ENCODE data around the gene PTPRK. TPM values are rescaled to one million over a fixed set of nuclear protein-coding genes. Genes with fewer than 3 reads are reported as not detected.
"Not testable (repeated sequence)": the region's sequence is repeated elsewhere in the genome, so short reads cannot be mapped to it uniquely, and the experiment has no call there.

The PTPRK gene
- polyA plus RNA-seq, 3 donors, result 0.01 TPM; not detected in 2

DNA sequence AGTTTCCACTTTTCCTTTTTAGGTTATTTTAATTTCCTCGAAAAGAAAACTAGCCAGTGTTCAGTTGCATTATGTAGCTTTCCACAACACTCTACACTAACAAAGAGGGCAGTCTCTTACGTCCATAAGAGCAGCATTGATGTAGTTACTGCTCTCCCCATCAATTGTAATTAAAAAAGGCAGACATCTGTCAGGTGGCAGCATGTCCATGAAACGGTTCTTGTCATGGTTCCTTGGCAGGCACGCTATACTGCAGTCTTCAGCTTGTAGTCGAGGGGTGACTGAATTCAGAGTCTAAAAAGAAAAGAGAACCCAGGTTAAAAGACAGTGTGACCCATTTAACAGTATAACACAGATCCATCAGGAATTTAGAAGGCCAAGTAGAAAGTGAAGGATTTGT lies 539.4 kb downstream of the PTPRK start:
- no peaks in the 10 kb centered on the region for H3K36me3 Mint-ChIP-seq
- Histone ChIP-seq H4K20me1 (ENCODE audit: insufficient read depth, low read length) (no peaks in the 10 kb centered on the region), H3K27me3 (ENCODE audit: control insufficient read depth in 2 of 2, insufficient read depth in 2 of 2, low read length in 2 of 2) (no peaks in the 10 kb centered on the region), H2AFZ (ENCODE audit: insufficient read depth, low read depth, low read length, poor library complexity, severe bottlenecking) (no peak overlapping the region), H3K27ac (ENCODE audit: low read depth in 1 of 2, low read length in 2 of 2) (no peak overlapping the region), H3K9me3 (replicated peaks in 1 of 2; ENCODE audit: control insufficient read depth in 1 of 2, insufficient read depth in 1 of 2, low read length in 2 of 2) (no peaks in the 10 kb centered on the region), H3K36me3 (replicated peaks in 1 of 2; ENCODE audit: control insufficient read depth in 1 of 2, insufficient read depth in 2 of 2, low read length in 2 of 2) (no peaks in the 10 kb centered on the region), H3K79me2 (ENCODE audit: insufficient read depth, low read length) (no peaks in the 10 kb centered on the region), H3K4me2 (replicated peaks; ENCODE audit: extremely low read depth, low read length, poor library complexity, severe bottlenecking) (no peak overlapping the region), H3K9ac (ENCODE audit: insufficient read depth, low read length, poor library complexity, severe bottlenecking) (no peak overlapping the region), H3K4me1 (ENCODE audit: control insufficient read depth in 1 of 2, insufficient read depth in 2 of 2, low read length in 2 of 2) (no peaks in the 10 kb centered on the region), H3K4me3 (replicated peaks in 1 of 3; ENCODE audit: low read depth in 2 of 3, low read length in 3 of 3) (no peak overlapping the region)
- no peak overlapping the region for H3K27ac Mint-ChIP-seq
- peaks cover 0 to 8% (median 2%) of the 10 kb centered on the region in 7 donors for H3K9me3 Mint-ChIP-seq
- no peak for TF ChIP-seq CTCF (IDR thresholded peaks at IDR 0.05)
- no peaks in the 10 kb centered on the region for H3K4me1 Mint-ChIP-seq
- no peaks in the 10 kb centered on the region for H3K27me3 Mint-ChIP-seq (ENCODE audit: low read depth in 3 of 3)
- WGBS (ENCODE audit: insufficient coverage), result 100% methylated on average over 3 of the region's 5 CpGs
- DNase-seq, result no peak
- no peak overlapping the region for H3K4me3 Mint-ChIP-seq
- intact Hi-C loops (cut with micrococcal nuclease), result no loop called here

GRCh38 chr6:127978185-127978584 lies 542.2 kb downstream of the PTPRK start:
- H3K9me3 ChIP-seq (replicated peaks in 1 of 2; ENCODE audit: control insufficient read depth in 1 of 2, insufficient read depth in 1 of 2, low read length in 2 of 2); intact Hi-C loops (cut with micrococcal nuclease); H3K36me3 ChIP-seq (replicated peaks in 1 of 2; ENCODE audit: control insufficient read depth in 1 of 2, insufficient read depth in 2 of 2, low read length in 2 of 2); H3K27me3 Mint-ChIP-seq (ENCODE audit: low read depth in 3 of 3); H3K4me3 ChIP-seq (replicated peaks in 1 of 3; ENCODE audit: low read depth in 2 of 3, low read length in 3 of 3); H3K4me2 ChIP-seq (replicated peaks; ENCODE audit: extremely low read depth, low read length, poor library complexity, severe bottlenecking); H3K27ac ChIP-seq (ENCODE audit: low read depth in 1 of 2, low read length in 2 of 2); H3K79me2 ChIP-seq (ENCODE audit: insufficient read depth, low read length); H3K4me1 Mint-ChIP-seq; H3K27me3 ChIP-seq (ENCODE audit: control insufficient read depth in 2 of 2, insufficient read depth in 2 of 2, low read length in 2 of 2); DNase-seq; H3K4me1 ChIP-seq (ENCODE audit: control insufficient read depth in 1 of 2, insufficient read depth in 2 of 2, low read length in 2 of 2); H4K20me1 ChIP-seq (ENCODE audit: insufficient read depth, low read length); H3K27ac Mint-ChIP-seq; H3K9ac ChIP-seq (ENCODE audit: insufficient read depth, low read length, poor library complexity, severe bottlenecking); H3K9me3 Mint-ChIP-seq; H3K4me3 Mint-ChIP-seq; H2AFZ ChIP-seq (ENCODE audit: insufficient read depth, low read depth, low read length, poor library complexity, severe bottlenecking); H3K36me3 Mint-ChIP-seq: not testable (repeated sequence)
- no CpG with 5 or more reads among the region's 2 CpGs for WGBS (ENCODE audit: insufficient coverage)

All from CD14-positive monocyte (primary cell).